Duodenal mucosa (tissue), 2 donors: Measurements from ENCODE around the gene FSTL4.

Experiments
- H3K27ac ChIP-seq: one replicate; pipeline ENCODE4 v1.7.0; 2013; ENCODE audit warnings: low read depth, low read length
- H3K27me3 ChIP-seq, 2 donors: one replicate each; pipeline ENCODE4 v1.7.0; 2013; ENCODE audit warnings: low read length in 2 of 2, control low read depth in 1 of 2; ENCODE audit not compliant: insufficient read depth in 2 of 2, control insufficient read depth in 1 of 2
- H3K36me3 ChIP-seq, 2 donors: one replicate each; pipeline ENCODE4 v1.7.0; 2013; ENCODE audit warnings: low read length in 2 of 2, control low read depth in 1 of 2; ENCODE audit not compliant: insufficient read depth in 2 of 2, control insufficient read depth in 1 of 2
- H3K4me1 ChIP-seq, 2 donors: one replicate each; pipeline ENCODE4 v1.7.0; 2013; ENCODE audit warnings: low read length in 2 of 2, control low read depth in 1 of 2; ENCODE audit not compliant: insufficient read depth in 2 of 2, control insufficient read depth in 1 of 2
- H3K4me3 ChIP-seq, 2 donors: one replicate each; pipeline ENCODE4 v1.7.0; 2013; ENCODE audit warnings: low read length in 2 of 2, low read depth in 1 of 2
- H3K9ac ChIP-seq, 2 donors: one replicate each; pipeline ENCODE4 v1.7.0; 2013; ENCODE audit warnings: low read length in 2 of 2, low read depth in 1 of 2
- H3K9me3 ChIP-seq, 2 donors: one replicate each; pipeline ENCODE4 v1.7.0; 2013; ENCODE audit warnings: low read length in 2 of 2, control low read depth in 1 of 2; ENCODE audit not compliant: control insufficient read depth in 1 of 2

FSTL4 gene

DNA sequence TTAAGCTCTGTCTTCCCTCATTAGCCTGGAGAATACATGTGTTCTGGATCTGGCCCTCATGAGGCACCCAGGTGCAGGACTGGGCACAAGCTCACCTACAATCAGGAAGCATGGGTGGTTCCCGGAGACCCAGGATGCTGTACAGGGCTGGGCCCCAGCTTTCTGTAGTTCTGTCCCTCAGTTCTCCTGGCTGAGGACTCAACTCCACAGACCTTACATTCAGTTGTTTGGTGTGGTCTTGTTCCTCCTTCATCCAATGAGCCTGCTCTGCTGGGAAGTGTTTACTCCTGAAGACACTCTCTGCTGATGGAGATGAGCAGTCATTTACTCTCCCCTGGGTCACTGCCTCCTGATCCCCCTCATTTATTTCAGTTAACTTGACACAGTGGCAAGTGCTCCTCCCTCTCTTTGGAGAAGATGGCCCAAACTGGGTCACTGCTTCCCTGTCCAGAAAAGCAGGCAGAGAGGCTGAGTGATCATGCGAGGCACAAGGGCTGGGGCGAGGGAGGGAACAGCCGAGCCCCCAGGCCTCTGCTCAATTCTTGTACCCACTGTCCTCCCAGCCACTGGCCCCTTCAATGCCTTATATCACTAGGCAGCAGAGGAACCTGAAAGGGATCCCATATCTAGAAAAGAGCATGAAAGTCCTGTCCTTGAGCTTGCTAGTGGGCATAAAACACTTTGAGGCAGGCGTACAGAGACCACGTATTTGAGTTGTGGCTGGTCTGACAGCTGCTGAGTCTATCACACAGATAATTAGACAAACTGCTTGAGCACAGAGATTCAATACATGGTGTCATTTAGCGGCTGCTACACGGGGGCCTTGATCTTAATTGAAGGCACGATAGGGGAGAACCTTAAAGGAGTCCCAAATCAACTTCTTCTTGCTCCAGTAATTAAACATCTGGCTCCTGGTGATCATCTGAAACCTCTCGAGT, 221.7 kb downstream of the FSTL4 start:
- Histone ChIP-seq H3K36me3 (no peaks in the 10 kb centered on the region), H3K4me1 (no peaks in the 10 kb centered on the region), H3K4me3 (no peak overlapping the region), H3K27me3 (peaks cover 8 to 13% of the 10 kb centered on the region in 2 donors), H3K9me3 (no peaks in the 10 kb centered on the region), H3K27ac (no peak overlapping the region), H3K9ac (no peak overlapping the region)

DNA sequence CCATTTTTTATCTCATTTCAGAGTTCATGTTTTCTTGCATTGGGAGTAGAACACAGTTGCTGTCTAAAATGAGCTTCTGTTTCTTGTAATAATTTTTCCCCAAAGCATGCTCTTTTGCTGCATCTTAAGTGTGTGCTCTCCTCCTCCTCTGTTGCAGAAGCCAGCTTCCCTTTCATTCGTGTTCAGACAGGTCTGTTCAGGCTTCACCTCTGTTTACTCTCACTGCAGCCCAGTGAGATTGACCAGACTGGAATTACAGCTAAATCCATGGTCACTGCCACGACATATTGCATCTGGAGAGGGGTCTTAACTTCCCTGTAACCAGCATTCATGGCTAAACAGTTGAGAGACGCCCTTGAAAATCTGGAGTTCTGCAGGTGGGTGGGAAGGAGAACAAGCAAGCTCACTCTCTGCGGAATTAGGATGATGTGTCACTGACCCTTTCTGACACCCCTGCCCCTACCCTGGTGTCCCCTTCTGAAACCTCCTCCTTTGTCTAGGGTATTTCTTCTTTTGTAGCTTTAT, 223.2 kb downstream of the FSTL4 start:
- no peaks in the 10 kb centered on the region for H3K4me1 ChIP-seq
- H3K36me3 ChIP-seq = no peaks in the 10 kb centered on the region
- H3K9me3 ChIP-seq = no peaks in the 10 kb centered on the region
- H3K27ac ChIP-seq = no peak overlapping the region
- H3K4me3 ChIP-seq = no peak overlapping the region
- peaks cover 8 to 13% of the 10 kb centered on the region in 2 donors for H3K27me3 ChIP-seq
- H3K9ac ChIP-seq = no peak overlapping the region

DNA sequence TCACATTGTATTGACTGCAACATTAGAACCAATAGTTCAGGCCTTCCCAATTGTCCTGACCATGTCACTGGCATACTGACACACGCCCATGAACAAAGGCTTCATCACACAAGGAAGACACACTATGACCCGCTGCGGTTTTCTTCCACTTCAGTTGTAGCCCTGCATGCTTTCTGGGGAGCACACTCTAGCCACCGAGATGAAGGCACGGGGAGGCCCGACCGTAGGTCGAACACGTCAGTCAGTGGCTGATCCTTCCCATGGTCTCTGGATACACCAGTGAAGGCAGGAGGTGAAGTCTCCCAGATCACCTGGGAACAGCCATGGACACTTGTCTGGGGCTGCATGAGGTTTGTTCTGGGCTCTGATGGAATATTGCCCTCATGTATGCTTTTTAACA, 224.7 kb downstream of the FSTL4 start:
- H3K4me1 ChIP-seq = no peaks in the 10 kb centered on the region
- H3K36me3 ChIP-seq = no peaks in the 10 kb centered on the region
- H3K9ac ChIP-seq = no peak overlapping the region
- no peaks in the 10 kb centered on the region for H3K9me3 ChIP-seq
- no peak overlapping the region for H3K4me3 ChIP-seq
- H3K27ac ChIP-seq = no peak overlapping the region
- peaks cover 8 to 17% of the 10 kb centered on the region in 2 donors for H3K27me3 ChIP-seq

DNA sequence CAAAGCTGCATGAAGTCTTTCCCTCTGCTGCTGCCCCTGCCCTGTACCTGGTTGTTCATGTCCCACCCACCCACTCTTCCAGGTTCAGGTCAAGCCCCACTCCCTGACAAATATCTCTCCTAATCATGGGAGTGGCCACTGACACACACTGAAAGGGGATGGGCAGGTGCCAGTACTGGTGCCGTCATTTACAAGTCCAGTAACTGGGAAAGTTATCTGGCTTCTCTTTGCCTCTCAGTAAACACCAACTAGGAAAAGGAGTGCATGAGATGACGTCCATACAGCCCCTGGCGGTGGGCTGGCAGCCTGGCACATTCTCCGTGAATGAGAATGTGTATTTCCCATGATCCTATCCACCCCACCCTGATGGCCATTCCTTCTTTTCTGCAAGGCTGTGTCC, 225.2 kb downstream of the FSTL4 start:
- Histone ChIP-seq H3K36me3 (no peaks in the 10 kb centered on the region), H3K9me3 (no peaks in the 10 kb centered on the region), H3K27me3 (peaks cover 6 to 17% of the 10 kb centered on the region in 2 donors), H3K4me1 (no peaks in the 10 kb centered on the region), H3K27ac (no peak overlapping the region), H3K4me3 (no peak overlapping the region), H3K9ac (no peak overlapping the region)

DNA sequence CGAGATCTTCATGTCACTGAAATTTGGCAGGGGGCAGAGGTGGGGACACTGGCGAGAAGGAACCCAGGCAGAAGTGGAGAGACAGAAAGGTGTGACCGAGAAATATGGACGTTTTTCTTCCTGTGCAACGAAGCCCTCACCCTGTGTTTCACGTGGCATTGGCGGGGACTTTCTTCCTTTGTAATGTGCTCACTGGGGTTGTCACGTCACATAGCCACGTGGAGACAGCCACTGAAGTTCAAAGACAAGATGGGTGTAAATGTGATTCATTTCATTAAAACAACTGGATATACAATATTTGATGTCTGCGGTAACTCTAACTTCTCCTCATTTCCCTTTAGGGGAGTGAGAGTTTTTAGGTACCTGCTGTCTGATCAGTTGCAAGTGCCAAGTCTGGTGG, 225.7 kb downstream of the FSTL4 start:
- Histone ChIP-seq H3K4me3 (no peak overlapping the region), H3K9ac (no peak overlapping the region), H3K4me1 (no peaks in the 10 kb centered on the region), H3K36me3 (no peaks in the 10 kb centered on the region), H3K9me3 (no peaks in the 10 kb centered on the region), H3K27me3 (peaks cover 6 to 17% of the 10 kb centered on the region in 2 donors), H3K27ac (no peak overlapping the region)

DNA sequence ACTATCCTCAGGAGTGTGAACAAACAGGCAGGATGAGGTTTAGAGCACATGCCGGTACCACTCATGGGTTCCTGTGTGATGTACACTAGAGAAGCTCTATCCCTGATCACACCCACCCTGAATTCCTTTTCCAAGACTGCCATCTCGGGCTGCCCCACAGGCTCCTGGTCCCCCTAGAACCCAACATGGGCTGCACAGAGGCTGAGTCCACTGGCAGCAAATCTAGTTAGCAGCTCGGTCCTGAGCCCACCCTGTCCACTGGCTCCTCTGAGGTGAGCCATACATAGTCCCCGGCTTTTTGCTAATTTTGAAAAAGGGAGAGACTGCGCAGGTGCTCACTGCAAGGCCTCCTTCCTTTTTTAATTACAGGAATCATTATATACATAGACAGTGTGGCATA, 227.0 kb downstream of the FSTL4 start:
- H3K9me3 ChIP-seq = no peaks in the 10 kb centered on the region

DNA sequence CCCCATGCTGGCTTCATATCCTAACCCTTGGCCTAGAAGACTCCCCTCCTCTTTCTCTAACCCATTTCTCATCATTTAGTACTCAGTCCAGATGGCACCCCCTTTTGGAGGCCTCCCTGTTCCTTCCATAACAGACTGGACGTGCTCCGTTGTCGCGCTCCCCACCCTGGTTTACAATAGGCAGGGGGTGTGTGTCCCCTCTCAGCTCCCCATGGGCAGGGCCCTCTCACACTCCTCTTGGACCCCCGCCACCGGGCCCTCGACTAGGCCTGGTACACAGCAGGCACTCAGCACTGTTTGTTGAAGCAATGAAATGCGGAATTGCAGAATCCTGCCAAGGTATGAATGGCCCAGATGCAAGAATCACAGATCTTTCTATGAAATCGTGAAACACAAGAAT, 227.4 kb downstream of the FSTL4 start:
- Histone ChIP-seq H3K27ac (no peak overlapping the region), H3K27me3 (peaks cover 6 to 17% of the 10 kb centered on the region in 2 donors), H3K4me3 (no peak overlapping the region), H3K36me3 (no peaks in the 10 kb centered on the region), H3K9me3 (no peaks in the 10 kb centered on the region), H3K4me1 (no peaks in the 10 kb centered on the region), H3K9ac (no peak overlapping the region)

More for the DNA sequence above, 227.0 kb downstream of the FSTL4 start:
- no peak overlapping the region for H3K27ac ChIP-seq
- no peak overlapping the region for H3K4me3 ChIP-seq
- no peak overlapping the region for H3K9ac ChIP-seq
- no peaks in the 10 kb centered on the region for H3K36me3 ChIP-seq
- peaks cover 6 to 17% of the 10 kb centered on the region in 2 donors for H3K27me3 ChIP-seq
- H3K4me1 ChIP-seq = no peaks in the 10 kb centered on the region

DNA sequence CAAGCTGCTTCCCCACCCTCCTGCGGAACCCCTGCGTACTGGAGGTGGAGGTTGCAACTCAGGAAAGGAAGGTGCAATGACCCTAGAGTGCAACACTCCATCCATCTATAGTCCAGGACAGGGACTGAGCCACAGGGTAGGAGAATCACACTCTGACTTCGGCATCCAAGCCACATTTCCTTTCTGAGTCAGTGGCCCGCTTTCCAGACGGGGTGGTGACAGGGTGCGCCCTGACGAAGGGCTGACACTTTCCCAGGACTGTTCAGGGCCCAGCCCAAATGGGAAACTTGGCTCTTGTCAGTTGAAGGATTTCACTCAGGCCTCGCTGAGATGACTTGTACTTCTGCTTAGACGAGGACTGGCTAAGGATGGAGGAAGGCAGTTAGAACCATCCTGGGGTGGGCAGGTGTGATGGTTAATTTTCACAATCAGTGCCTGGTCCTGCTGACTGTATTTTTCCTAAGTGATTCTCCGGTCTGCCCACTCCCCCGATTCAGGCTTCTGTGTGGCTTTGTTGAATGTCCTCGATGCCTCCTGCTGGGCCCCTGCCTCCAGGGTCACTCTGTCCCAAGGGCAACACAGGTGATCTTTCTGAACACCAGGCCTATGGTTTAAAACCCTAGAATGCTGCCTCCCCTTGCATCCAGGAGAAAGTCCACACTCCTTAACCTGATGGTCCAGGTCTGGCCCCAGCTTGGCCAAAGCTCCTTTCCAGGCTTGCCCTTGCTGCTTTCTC, 228.1 kb downstream of the FSTL4 start:
- no peaks in the 10 kb centered on the region for H3K36me3 ChIP-seq

DNA sequence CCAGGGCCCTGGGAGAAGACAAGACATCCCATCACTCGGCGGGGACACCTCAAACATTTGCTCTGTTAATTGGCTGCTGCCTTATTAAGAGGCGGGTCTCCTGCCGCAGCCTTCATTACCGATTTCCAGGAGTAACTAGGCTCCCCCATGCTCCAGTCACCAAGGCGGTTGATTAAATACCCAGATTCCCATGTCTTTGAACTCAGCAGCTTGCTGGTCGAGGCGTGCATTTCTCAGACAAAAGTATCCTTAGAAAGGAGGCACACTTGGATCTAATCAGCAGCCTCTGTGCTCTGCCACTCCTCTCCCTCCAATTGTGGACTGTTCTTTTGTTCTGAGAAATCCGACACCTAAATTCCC, 228.8 kb downstream of the FSTL4 start:
- Histone ChIP-seq H3K27me3 (peaks cover 4 to 12% of the 10 kb centered on the region in 2 donors), H3K27ac (no peak overlapping the region), H3K4me3 (no peak overlapping the region), H3K36me3 (no peaks in the 10 kb centered on the region), H3K9me3 (no peaks in the 10 kb centered on the region), H3K9ac (no peak overlapping the region), H3K4me1 (no peaks in the 10 kb centered on the region)

More for the DNA sequence above, 228.1 kb downstream of the FSTL4 start:
- no peaks in the 10 kb centered on the region for H3K9me3 ChIP-seq
- H3K4me3 ChIP-seq = no peak overlapping the region
- H3K9ac ChIP-seq = no peak overlapping the region
- peaks cover 6 to 15% of the 10 kb centered on the region in 2 donors for H3K27me3 ChIP-seq
- H3K4me1 ChIP-seq = no peaks in the 10 kb centered on the region
- H3K27ac ChIP-seq = no peak overlapping the region
